Endothelial cell of umbilical vein (primary cell): ENCODE results near the gene RO60. TPM values are rescaled to one million over a fixed set of nuclear protein-coding genes. Genes with fewer than 3 reads are reported as not detected.
A peak's percentile ranks its signal among the peaks of the same experiment; 100 is the strongest.

Source experiments
- BruUV-seq: library from RNA; stranded (reverse); fragments of 400-500 nt; replicated peaks from 2 replicates; lab custom pipeline; 2021; lab: Mats Ljungman, UMichigan
- CTCF ChIA-PET: fragments of 300-600, 350-600 bp; sonication (Branson Sonifier 250); formaldehyde crosslinking; loops from one replicate; lab custom pipeline; 2021; ENCODE audit warnings: antibody characterized with exemption, inconsistent platforms; lab: Charles Lee
- POLR2A ChIA-PET: fragments of 300-600, 350-600 bp; sonication (Branson Sonifier 250); formaldehyde crosslinking; loops from one replicate; lab custom pipeline; 2021; ENCODE audit warnings: antibody characterized with exemption, inconsistent platforms; lab: Charles Lee
- DNase-seq: peaks from one replicate; pipeline ENCODE4 v3.0.0-alpha.2; 2011; ENCODE audit warnings: low read depth, low spot score
- FAIRE-seq: peaks from 2 replicates; lab custom pipeline; 2011; peaks lifted over from hg19 to GRCh38; lab: Jason Lieb, UNC
- H2AFZ ChIP-seq: 2 replicates; pipeline ENCODE4 v1.6.0; 2012; ENCODE audit warnings: low read depth, low read length, control low read depth, inconsistent platforms
- H3K27ac ChIP-seq: 2 replicates; pipeline ENCODE4 v1.5.1; 2011; ENCODE audit warnings: low read depth, mild to moderate bottlenecking, control low read depth, low read length, moderate library complexity; ENCODE audit not compliant: insufficient read depth
- H3K27me3 ChIP-seq, 2 experiments: 2 replicates each; pipeline versions ENCODE4 v1.6.0 to v1.6.1; 2011; ENCODE audit warnings: low read length in 2 of 2, mixed read lengths in 1 of 2; ENCODE audit not compliant: control insufficient read depth in 2 of 2, insufficient read depth in 2 of 2
- H3K36me3 ChIP-seq, 2 experiments: 2 replicates in 1 of 2; 3 replicates in 1 of 2; pipeline ENCODE4 v1.5.1; 2011; ENCODE audit warnings: low read length in 2 of 2, mild to moderate bottlenecking in 1 of 2, moderate library complexity in 1 of 2; ENCODE audit not compliant: control insufficient read depth in 2 of 2, insufficient read depth in 2 of 2; ENCODE audit errors: extremely low read depth in 1 of 2
- H3K4me1 ChIP-seq: 3 replicates; pipeline ENCODE4 v1.5.1; 2011; ENCODE audit warnings: mild to moderate bottlenecking, low read length; ENCODE audit not compliant: control insufficient read depth, insufficient read depth; ENCODE audit errors: extremely low read depth
- H3K4me2 ChIP-seq: 2 replicates; pipeline ENCODE4 v1.6.1; 2011; ENCODE audit warnings: low read length, control low read depth, mixed read lengths; ENCODE audit not compliant: insufficient read depth
- H3K4me3 ChIP-seq, 3 experiments: fragments of 200-600 bp in 1 of 3; sonication (generic), shearing (Covaris generic) in 1 of 3; replicated peaks in 1 of 3; 2 replicates each; pipeline ENCODE4 v1.5.1; 2011 to 2016; ENCODE audit warnings: control low read depth in 3 of 3, low read length in 3 of 3, mild to moderate bottlenecking in 2 of 3, inconsistent platforms in 1 of 3, low read depth in 1 of 3, moderate library complexity in 1 of 3; ENCODE audit not compliant: insufficient read depth in 1 of 3
- H3K79me2 ChIP-seq: 2 replicates; pipeline ENCODE4 v1.6.0; 2012; ENCODE audit warnings: low read length, inconsistent platforms; ENCODE audit not compliant: control insufficient read depth, insufficient read depth
- H3K9ac ChIP-seq: replicated peaks from 2 replicates; pipeline ENCODE3; 2011; ENCODE audit warnings: low read length, control low read depth; ENCODE audit not compliant: insufficient read depth; ENCODE audit errors: extremely low read depth
- H3K9me1 ChIP-seq: replicated peaks from 3 replicates; pipeline ENCODE4 v1.6.0; 2011; ENCODE audit warnings: mild to moderate bottlenecking, low read length; ENCODE audit not compliant: control insufficient read depth, insufficient read depth; ENCODE audit errors: extremely low read depth
- H3K9me3 ChIP-seq: replicated peaks from 2 replicates; pipeline ENCODE4 v1.5.1; 2012; ENCODE audit warnings: low read length, inconsistent platforms; ENCODE audit not compliant: control insufficient read depth, insufficient read depth
- H4K20me1 ChIP-seq: replicated peaks from 2 replicates; pipeline ENCODE3; 2011; ENCODE audit warnings: mild to moderate bottlenecking, low read length; ENCODE audit not compliant: control insufficient read depth, insufficient read depth; ENCODE audit errors: extremely low read depth
- EZH2 ChIP-seq: IDR thresholded peaks from 2 replicates; pipeline ENCODE4 v1.6.1; 2012; ENCODE audit warnings: borderline replicate concordance, low read depth, mild to moderate bottlenecking, moderate library complexity, low read length, inconsistent platforms; ENCODE audit not compliant: severe bottlenecking
- FOS ChIP-seq: IDR thresholded peaks from 2 replicates; pipeline ENCODE4 v1.6.1; 2011; ENCODE audit warnings: mild to moderate bottlenecking, low read length, moderate library complexity, borderline replicate concordance; ENCODE audit not compliant: insufficient read depth
- GATA2 ChIP-seq: IDR thresholded peaks from 2 replicates; pipeline ENCODE4 v1.7.0; 2011; ENCODE audit warnings: low read depth, mild to moderate bottlenecking, moderate library complexity, mixed read lengths, low read length; ENCODE audit not compliant: insufficient read length, insufficient read depth
- JUN ChIP-seq: IDR thresholded peaks from 2 replicates; pipeline ENCODE4 v1.6.1; 2011; ENCODE audit warnings: borderline replicate concordance, low read depth; ENCODE audit not compliant: insufficient read length, insufficient read depth
- MYC ChIP-seq: IDR thresholded peaks from one replicate; pipeline ENCODE4 v1.6.1; 2011; ENCODE audit warnings: mild to moderate bottlenecking, low read depth, low read length
- POLR2A ChIP-seq: IDR thresholded peaks from 2 replicates; pipeline ENCODE4 v1.6.1; 2012; ENCODE audit warnings: low read depth, mild to moderate bottlenecking, control low read depth, low read length
- POLR2AphosphoS5 ChIP-seq: IDR thresholded peaks from 2 replicates; pipeline ENCODE4 v1.6.1; 2012; ENCODE audit warnings: low read depth, mild to moderate bottlenecking, control low read depth, low read length, moderate library complexity; ENCODE audit not compliant: insufficient read depth
- dilution Hi-C: fragments of 300-500 bp; cut with MboI; formaldehyde crosslinking; loops from one replicate; pipeline ENCODE4 v1.15.0; 2019; ENCODE audit warnings: low sequenced_read_pairs; ENCODE audit not compliant: extremely low pct_ligation_motif_present
- intact Hi-C: fragments of 100-400 bp; cut with micrococcal nuclease; formaldehyde crosslinking; loops from one replicate; pipeline ENCODE4 v1.10.0; 2022
- polyA plus RNA-seq, 4 experiments: library from polyadenylated mRNA; depleted of rRNA in 3 of 4; stranded (reverse) in 3 of 4; unstranded in 1 of 4; fragments of >200 nt; gene quantifications; 2 replicates each; pipeline versions ENCODE4 v1.2.1 to v1.2.3, GENCODE V29; 2011 to 2012; ENCODE audit warnings: missing spikeins in 1 of 4
- total RNA-seq: library from RNA; stranded (reverse); gene quantifications from 2 replicates; pipeline ENCODE4 v1.2.3, GENCODE V29; 2021
- TF ChIP-seq, protein P1 (sequence below): IDR thresholded peaks from 2 replicates; pipeline ENCODE4 v1.6.1; 2011; ENCODE audit not compliant: insufficient read depth, insufficient read length
- TF ChIP-seq, protein P2 (sequence below), 2 donors: IDR thresholded peaks; 1 replicate in 1 of 2; 2 replicates in 1 of 2; pipeline ENCODE4 v1.5.1; 2011; ENCODE audit warnings: low read length in 2 of 2, mild to moderate bottlenecking in 2 of 2, moderate library complexity in 2 of 2, control low read depth in 1 of 2, inconsistent platforms in 1 of 2, low read depth in 1 of 2; ENCODE audit not compliant: insufficient read depth in 1 of 2; ENCODE audit errors: extremely low read depth in 1 of 2

Gene RO60
- total and polyA plus RNA-seq, 2 donors (not counting 3 experiments of a cell fraction or from before 2014, with no cell fraction given), result 11.1 to 60.3 TPM

DNA sequence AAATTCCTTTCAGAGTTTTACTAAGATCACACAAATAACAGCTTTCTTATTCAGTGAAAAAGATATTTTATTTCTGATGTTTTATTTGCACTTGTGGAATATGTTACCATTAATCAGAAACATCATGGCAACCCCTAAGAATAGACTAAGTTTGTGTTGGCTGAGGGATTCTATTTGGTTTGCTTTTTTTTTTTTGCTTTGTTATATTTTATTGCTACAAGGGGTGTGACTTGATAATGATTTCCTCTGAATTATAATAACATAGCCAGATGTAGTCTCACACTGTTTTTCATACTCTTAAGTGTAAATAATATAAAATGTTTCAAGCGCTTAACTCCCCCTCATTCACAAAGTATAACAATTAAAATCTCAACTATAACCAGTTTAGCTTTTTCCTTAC lies 25.9 kb downstream of the RO60 start:
- no peak overlapping the region for H3K27ac ChIP-seq
- dilution Hi-C loops (no loop called here), intact Hi-C loops (no loop called here)
- ChIA-PET CTCF (interaction anchor here (1.1 to 1.3 kb wide), 2 partner anchors 19 to 20 kb away, joined by 3 read pairs; partner anchors contain the start of gene GLRX2), POLR2A (no interaction called here)
- peaks cover 9 to 10% of the 10 kb centered on the region in 2 experiments for H3K36me3 ChIP-seq
- no peaks in the 10 kb centered on the region for H3K27me3 ChIP-seq
- no TSS peak for BruUV-seq
- no peaks in the 10 kb centered on the region for H3K9me3 ChIP-seq
- FAIRE-seq (no peak), DNase-seq (peak; percentile 58)
- H3K79me2 ChIP-seq, result no peaks in the 10 kb centered on the region
- no peaks in the 10 kb centered on the region for H3K9me1 ChIP-seq
- no peak overlapping the region for H2AFZ ChIP-seq
- H3K4me3 ChIP-seq, result no peak overlapping the region
- TF ChIP-seq JUN (no peak), MYC (no peak), POLR2A (no peak), EZH2 (no peak), GATA2 (no peak), POLR2AphosphoS5 (no peak), FOS (no peak)
- TF ChIP-seq, protein P1, sequence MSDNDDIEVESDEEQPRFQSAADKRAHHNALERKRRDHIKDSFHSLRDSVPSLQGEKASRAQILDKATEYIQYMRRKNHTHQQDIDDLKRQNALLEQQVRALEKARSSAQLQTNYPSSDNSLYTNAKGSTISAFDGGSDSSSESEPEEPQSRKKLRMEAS, result no peak
- TF ChIP-seq, protein P2, sequence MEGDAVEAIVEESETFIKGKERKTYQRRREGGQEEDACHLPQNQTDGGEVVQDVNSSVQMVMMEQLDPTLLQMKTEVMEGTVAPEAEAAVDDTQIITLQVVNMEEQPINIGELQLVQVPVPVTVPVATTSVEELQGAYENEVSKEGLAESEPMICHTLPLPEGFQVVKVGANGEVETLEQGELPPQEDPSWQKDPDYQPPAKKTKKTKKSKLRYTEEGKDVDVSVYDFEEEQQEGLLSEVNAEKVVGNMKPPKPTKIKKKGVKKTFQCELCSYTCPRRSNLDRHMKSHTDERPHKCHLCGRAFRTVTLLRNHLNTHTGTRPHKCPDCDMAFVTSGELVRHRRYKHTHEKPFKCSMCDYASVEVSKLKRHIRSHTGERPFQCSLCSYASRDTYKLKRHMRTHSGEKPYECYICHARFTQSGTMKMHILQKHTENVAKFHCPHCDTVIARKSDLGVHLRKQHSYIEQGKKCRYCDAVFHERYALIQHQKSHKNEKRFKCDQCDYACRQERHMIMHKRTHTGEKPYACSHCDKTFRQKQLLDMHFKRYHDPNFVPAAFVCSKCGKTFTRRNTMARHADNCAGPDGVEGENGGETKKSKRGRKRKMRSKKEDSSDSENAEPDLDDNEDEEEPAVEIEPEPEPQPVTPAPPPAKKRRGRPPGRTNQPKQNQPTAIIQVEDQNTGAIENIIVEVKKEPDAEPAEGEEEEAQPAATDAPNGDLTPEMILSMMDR (IDR thresholded peaks at IDR 0.05; ENCODE audit: extremely low read depth in 1 of 2, insufficient read depth in 1 of 2, low read depth in 1 of 2, low read length in 2 of 2), result no peak
- no peaks in the 10 kb centered on the region for H3K4me1 ChIP-seq
- no peak overlapping the region for H3K4me2 ChIP-seq
- no peak overlapping the region for H3K9ac ChIP-seq
- H4K20me1 ChIP-seq, result no peaks in the 10 kb centered on the region
